ENCODE data around the gene C9orf72.

Gene C9orf72

DNA sequence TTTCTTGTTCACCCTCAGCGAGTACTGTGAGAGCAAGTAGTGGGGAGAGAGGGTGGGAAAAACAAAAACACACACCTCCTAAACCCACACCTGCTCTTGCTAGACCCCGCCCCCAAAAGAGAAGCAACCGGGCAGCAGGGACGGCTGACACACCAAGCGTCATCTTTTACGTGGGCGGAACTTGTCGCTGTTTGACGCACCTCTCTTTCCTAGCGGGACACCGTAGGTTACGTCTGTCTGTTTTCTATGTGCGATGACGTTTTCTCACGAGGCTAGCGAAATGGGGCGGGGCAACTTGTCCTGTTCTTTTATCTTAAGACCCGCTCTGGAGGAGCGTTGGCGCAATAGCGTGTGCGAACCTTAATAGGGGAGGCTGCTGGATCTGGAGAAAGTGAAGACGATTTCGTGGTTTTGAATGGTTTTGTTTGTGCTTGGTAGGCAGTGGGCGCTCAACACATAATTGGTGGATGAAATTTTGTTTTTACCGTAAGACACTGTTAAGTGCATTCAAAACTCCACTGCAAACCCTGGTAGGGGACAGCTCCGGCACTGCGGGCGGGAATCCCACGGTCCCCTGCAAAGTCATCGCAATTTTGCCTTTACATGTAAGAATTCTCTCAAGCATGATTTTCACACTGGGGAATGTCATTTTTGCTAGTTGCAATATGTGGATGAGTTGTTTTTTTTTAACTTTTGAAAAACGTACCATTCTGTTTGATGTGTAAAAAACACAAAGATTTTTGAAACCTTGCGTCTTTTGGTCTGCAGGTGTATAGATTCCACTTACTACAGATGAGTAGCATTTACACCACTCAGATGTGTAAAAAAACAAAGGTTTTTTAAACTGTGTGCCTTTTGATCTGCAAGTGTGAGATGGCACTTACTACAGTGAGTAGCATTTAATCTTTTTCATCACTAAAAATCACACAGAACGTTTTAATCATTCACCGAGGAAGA, 631 bp upstream of the C9orf72 start:
- DNase-seq (ENCODE audit: low spot score), result peak; percentile 98

DNA sequence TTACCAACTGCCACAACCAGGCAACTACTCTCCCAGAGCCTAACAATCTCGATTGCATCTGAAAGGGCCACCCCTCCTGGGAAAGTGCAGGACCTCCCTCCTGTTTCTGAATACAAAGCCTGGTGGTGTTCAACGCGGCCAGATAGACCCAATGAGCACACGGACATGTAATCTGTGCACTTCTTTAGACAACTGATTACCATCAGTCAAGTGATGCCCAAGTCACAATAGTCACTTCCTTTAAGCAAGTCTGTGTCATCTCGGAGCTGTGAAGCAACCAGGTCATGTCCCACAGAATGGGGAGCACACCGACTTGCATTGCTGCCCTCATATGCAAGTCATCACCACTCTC, 739 bp downstream of the C9orf72 start:
- peak; percentile 75 for DNase-seq (ENCODE audit: low spot score)

DNA sequence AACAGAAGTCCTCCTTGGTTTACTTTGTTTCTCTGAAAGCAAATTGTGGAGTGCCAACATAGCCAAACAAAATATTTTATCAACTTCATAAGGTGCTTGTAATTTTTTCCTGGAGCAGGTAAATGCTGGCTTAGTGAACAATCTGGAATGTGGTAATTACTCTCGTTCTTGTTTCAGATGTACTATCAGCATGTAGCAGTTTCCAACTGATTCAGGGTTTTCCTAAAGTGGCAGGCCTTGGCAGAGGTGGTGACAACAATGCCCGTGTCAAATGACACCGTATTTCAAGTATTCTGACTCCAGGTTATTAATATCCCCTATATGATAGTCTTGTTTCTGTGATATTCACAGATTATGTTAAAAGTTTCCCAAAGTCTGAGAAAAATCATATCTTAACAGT, 1.2 kb downstream of the C9orf72 start:
- DNase-seq (ENCODE audit: low spot score), result no peak

DNA sequence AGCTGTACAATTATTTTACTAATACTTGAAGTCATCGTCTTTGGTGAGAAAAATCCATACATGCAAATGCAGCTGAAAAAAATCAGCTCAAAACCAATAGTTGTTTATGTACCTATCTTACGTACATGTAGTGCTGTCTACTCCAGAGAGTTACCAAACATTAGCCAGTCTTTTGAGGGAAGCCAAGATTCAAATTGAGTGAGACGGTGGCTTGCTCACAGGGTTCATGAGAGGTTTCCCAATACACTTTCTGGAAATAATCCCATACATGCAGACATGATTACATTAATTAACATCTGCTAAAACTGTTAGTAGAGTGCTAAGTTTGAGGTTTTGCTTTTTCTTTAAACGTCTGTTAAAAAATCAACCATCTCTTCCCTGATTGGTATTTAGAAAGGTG, 2.3 kb downstream of the C9orf72 start:
- no peak for DNase-seq (ENCODE audit: low spot score)

DNA sequence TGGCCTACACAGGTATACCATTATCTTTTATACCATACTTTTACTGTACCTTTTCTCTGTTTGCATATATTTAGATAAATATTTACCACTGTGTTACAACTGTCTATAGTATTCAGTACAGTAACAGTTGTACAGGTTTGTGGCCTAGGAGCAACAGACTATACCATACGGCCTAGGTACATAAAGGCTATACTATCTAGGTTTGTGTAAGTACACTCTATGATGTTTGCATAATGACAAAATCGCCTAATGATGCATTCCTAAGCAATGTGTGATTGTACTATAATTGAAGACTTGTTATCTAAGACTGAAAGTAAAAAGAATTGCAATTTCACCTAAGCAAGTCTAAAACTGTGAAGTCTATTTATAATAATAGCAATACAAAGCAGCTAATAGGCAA, 3.9 kb downstream of the C9orf72 start:
- DNase-seq (ENCODE audit: low spot score), result no peak

DNA sequence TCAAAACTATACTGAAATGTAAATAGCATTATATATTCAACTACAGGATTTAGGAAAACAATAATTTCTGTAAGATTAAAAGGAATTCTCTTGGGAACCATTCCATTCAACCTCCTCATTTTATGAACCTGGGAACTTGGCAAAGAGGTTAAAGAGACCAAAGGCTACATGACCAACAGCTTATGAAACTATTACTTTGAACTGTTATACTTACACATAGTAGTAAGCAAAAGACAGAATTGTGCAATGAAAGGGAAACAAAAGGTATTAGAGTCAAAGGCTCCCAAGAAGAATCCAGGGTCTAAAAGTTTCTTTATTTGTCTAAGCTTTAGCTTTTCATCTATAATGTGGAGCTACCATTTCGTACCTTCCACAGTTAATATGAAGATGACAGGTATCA, 7.2 kb downstream of the C9orf72 start:
- no peak for DNase-seq (ENCODE audit: low spot score)

DNA sequence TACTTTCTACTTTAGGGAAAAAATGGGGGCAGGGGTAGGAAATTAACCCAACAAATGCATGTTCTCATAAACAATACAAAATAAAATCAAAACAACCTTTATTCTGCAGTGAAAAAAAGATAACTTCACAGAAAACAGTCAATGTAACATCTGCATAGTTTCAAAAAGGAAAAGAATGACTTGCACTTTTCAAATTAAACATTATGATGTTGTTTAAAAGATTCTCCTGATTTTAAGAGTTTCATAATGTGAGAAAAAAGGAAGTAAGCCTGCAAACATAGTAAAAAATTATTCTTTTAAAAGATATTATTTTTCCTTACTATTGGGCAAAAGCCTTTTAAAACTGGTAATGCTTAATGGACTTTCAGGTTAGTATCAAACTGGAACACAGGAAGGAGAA, 7.6 kb downstream of the C9orf72 start:
- no peak for DNase-seq (ENCODE audit: low spot score)

DNA sequence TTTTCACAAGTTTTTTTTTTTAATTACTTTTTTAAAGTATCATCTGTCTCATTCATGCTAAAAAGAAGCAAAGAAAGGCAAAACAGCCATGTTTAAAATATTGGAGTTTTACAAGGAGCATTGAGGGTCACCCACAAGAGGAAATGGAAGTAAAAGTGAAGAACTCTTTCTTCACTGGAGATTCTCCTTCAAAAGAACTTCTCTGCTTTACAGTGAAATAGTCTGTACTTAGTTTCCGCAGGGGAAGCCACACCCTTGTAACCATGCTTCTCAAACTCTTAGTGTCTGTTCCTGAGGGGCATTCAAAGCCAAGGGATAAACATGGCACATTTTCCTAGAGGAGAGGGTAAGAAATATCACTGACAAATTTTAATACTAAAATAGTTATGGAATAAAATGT, 8.6 kb downstream of the C9orf72 start:
- DNase-seq (ENCODE audit: low spot score), result no peak

DNA sequence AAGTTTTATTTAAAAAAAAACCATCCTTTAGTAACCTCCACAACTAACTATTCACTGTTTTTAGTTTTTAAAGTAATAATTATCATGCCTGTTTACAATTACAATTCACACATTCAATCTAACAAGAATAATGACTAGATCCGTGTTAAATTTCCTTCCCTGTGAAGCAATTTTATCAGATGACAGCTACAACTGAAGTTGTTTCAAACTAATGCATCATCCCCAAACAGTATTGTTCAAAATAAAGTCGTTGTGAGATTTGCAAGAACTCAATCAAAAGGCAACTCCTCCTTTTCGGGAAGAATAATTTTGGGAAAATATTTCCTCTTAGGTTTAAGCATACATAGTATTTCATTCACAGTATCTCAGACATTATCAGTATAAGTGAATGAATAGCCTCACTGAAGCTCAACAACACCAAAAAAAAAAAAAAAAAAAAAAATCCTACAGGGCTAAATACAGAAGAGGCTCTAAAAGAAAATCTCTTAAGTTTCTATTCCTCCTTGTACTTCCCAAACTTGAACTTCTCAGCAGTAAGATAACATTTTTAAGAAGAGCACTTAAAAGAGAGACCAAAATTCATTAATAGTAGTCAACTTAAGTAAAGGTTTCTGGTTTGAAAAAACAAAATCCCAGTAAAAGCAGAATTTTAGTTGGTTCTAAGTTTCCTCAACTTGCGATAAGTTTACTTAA, 9.4 kb downstream of the C9orf72 start:
- DNase-seq (ENCODE audit: low spot score), result no peak

DNA sequence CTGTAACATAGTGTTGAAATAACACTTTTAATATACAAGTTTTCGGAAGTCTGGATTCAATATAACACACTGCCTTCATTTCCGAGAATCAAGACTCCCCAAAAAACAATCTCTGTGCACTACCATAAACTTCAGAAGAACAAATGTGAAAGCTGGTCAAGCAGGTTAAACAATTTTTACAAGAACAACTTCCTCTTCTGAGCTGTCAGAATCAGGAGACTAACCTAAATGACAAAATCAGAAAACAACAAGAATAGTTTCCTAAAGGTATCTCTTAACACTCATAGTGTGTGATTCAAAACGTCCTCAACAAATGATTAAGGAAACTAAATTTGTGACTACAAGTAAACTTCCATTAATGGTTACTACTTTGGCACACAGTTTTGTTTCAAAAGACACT, 11.6 kb downstream of the C9orf72 start:
- DNase-seq (ENCODE audit: low spot score), result peak; percentile 34

DNA sequence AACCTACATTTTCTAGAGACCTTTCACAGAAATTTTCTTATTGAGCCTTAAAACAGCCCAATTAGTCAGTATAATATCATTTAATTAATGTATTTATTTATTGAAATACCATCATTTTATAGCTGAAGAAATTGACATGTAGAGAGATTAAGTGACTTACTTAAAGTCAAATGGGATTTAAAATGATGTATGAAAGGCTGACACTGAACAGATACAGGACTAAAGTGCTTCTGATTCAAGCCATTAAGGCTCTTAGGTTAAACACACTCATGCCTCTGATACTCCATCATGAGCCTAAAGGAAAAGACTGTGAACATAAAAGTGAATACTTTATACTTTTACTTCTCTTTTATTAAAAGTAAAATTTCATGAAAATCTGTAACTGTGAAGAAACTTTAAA, 12.8 kb downstream of the C9orf72 start:
- no peak for DNase-seq (ENCODE audit: low spot score)

DNA sequence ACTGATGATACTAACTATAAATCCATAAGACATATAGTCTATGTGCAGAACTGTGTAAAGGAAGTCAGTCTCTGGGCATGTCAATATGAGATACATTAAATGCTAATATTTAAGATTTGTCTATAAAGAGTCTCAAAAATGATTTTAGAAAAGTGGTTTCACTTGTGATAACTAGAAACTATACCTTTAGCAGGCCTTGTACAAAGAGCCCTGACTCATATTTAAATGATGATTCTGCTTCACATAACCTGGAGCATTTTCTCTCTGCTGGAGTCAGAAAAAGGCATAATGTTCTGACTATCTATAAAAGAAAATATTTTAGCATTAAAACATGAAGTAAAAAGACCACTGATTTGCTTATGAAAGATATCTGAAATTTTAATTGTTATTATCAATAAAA, 15.0 kb downstream of the C9orf72 start:
- DNase-seq (ENCODE audit: low spot score), result no peak

DNA sequence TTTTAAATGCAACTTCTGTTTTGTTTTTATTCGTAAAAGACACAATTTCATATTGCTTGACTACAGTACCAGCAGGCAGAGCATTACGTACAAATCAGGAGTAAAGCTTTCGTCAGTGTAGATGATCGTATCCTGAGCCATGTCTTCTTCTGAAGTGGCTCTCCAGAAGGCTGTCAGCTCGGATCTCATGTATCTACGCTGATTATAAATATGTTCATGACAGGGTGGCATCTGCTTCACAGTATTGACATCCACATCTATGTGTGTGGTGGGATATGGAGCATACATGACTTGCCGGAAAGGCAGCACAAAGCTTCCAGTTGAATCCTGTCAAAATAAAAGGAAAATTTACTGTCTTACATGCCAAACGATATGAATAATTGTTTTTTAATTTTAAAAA, 16.8 kb downstream of the C9orf72 start:
- no peak for DNase-seq (ENCODE audit: low spot score)

DNA sequence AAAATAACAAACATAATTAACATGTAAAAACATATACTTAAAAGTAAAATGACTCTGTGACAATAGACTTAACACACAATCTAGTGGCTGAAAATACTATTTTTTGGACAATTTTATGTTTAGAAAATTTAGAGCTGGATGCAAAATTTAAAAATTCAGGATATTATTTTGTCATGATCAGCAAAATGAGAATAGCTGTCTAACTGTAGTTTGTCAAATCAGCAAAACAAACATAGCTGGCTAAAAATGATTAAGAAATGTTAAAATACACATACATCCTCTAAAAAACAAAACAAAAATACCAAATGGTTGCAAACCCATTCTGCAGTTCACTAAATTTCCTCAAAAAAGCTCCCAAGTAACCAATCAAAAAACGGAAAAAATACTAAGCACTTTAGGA, 18.6 kb downstream of the C9orf72 start:
- DNase-seq (ENCODE audit: low spot score), result no peak

DNA sequence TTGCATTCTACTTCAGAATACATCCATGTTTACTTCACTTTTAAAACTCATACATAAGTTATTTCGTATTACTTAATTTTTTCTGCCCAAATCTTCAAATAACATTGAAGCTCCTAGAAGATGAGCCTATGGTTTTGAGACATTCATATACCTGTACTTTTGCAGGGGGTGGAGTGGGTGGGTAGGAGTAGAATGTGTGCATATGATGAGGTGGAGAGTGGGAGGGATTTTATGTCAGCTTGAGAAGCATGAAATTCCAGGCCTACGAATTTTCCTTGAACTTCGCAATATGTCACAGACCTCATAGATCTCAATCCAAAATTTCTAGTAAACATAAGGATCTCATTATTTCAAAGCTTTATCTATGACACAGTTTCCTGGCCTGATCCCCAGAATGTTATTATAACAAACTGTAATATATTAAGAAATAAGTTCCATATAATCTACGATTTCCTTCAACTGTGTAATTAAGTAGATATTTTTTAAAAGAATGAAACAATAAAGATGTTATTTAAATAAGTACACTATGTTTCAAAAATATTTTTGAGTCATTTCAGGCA, 24.0 kb downstream of the C9orf72 start:
- DNase-seq (ENCODE audit: low spot score), result no peak

DNA sequence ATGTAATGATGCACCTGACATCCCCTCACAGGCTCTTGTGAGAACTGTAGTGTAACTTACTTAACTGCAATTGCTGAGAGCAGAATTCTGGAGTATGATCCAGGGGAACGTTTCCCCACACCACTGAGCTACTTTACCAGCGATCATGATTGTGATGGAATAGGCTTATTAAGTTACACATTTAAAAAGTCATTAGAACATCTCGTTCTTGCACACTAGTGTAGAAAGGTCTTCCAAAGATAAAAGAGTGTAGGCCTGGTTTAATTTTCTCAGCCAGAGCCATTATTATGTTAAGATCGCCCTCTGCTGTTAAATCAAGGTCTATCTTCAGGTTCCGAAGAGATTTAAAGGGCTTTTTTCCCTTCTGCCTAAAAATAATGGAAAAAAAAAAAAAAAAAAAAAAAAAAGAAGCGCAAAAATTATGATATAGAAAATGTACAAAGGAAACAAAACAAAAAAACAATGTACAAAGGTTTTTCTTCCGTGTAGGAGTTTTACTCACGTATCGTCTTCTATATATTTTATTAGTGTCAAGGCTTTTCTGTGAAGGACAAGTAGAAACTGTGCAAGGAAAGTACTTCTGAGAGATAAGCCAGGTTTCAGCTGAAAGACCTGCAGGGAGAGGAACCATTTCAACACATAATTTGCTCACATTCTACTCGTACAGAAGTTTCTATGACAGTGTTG, 25.1 kb downstream of the C9orf72 start:
- DNase-seq (ENCODE audit: low spot score), result no peak

DNA sequence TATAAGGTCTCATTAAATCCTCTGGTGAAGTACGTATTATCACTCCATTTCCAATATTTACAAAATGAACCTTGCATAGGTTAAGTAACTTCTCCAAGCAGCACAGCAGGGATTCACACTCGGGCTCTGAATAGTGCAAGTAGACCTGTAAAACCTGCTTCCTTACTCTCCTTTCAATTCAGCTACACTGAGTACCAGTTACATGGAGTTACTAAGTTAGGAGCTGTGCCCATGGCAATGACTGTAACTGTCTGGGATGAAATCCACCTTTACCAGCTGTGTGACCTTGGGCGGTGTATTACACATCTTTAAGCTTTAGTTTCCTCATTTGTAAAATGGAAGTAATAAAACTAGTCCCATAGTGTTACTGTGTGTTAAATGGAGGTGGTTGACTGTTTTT, 27.8 kb downstream of the C9orf72 start:
- DNase-seq (ENCODE audit: low spot score), result no peak

DNA sequence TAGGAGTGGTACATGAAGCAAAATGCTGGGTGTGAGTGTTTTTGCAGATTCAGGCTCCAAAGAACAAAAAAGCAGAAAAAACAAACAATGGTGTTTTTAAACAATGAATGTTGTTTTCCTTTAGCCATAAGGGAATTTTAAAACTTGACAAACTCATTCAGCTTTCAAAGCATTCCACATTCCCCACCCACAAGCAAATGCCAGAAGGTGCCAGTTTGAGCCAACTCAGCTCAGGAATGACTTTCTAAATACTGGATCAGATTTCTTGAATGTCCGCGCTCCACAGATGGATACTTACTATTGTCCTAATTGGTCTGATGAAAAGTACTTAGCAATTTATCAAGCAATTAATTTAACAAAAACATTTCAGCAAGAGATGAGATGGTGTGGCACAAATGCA, 30.8 kb downstream of the C9orf72 start:
- DNase-seq (ENCODE audit: low spot score), result no peak

DNA sequence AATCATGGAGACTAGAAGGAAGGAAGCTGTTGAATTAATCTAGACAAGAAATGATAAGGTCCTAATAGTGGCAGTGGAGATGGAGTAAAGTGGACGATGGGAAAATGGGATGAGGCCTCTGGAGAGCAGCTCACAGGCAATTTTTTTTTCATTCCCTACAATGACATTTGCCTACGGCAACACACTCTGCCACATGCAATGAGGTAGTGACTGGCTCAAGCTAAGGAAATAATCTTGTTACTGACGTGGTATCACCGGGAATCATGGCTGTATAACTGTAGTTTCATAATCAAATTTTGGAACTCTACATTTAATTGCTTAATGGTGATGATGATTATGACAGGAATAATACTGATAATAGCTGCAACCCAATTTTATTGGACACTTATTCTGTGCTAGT, 31.5 kb downstream of the C9orf72 start:
- no peak for DNase-seq (ENCODE audit: low spot score)

DNA sequence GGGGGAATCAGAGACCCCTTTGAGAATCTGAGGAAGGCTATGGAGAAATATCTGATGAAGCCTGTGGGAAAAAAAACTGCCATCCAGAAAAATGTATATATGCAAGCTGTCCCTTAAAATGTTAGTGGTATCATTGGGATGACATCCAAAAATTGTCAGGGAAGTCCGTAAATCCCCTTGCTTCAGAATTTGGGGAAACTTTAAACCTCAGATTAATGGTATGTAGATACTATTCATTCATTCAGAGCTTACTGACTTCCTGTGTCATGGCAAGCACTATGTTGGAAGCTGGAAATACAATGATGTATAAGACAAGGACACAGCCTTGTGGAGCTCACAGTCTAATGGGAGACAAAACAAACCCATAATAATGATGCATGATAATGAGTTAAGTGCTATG, 32.8 kb downstream of the C9orf72 start:
- DNase-seq (ENCODE audit: low spot score), result no peak

DNA sequence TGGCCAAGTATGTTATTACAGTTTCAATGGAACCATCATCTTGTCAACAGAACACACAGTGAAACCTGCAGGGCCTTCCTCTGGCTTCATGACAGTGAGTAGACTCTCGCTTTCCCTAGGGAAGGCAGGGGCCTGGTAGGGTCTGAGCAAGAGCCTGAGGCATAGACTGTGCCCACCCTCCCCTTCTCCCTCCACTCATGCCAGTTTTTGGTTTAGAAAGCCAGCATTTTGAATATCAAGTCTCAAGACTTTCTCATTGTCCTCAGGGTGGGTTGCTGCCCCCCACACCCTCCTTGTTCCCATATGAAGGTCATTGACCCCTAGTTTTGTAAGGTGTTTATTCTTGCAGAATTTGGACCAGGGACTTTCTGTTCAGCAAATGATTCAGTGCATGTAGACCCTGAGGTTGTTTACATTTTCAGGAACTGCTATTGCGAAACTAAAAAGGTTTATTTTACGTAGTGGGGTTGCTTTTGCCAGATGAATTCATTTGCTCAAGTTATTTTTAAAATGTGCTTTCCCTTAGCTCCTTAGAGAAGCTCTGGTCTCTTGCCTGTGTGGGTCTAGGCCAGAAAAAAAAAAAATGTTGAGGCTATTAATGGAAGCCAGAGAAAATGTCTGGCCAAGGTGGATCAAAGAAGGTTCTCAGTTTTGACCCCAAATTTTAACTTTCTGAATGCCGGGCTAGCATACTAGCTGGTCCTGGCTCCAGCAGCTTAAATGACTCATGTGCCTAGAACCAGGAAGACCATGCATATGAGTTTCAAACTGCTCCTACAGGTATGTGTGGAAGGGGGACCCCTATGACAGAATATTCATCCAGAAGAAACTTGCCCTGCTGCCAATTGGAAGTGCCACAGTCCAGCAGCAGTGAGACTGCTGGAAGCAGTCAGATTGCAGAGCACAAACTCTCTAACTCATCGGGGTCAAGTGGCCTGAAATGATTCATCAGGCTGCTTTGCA, 33.5 kb downstream of the C9orf72 start:
- DNase-seq (ENCODE audit: low spot score), result no peak

DNA sequence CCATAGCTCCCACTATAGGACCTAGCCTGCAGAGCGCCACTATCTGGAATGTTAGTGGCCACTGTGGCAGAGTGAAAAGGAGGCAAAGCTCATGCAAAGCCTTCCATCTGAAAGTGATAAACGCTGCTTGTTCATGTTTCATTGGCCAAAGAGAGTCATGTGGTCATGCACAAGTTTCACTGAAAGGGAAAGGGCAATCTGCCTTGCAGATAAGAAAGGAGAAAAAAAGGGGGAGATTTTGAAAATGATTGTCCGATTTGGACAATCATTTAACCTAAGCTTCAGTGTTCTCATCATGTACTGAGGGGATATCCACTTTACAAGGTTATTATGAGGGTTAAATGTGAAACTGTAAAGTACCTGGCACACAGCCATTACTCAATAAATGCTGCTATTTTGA, 34.6 kb downstream of the C9orf72 start:
- no peak for DNase-seq (ENCODE audit: low spot score)

Data from activated CD4-positive, alpha-beta T cell treated with anti-CD3 and anti-CD28 coated beads, Interleukin-2, Interleukin-4, amounts not matched to agents 100 ng/mL and 50 ng/mL, durations not matched to agents 16 hours and 8 hours (primary cell).